Ovary (tissue), 9 donors: ENCODE results near the gene USF2. TPM values are rescaled to one million over a fixed set of nuclear protein-coding genes. Genes with fewer than 3 reads are reported as not detected.

Source experiments
- DNase-seq, 5 donors: peaks; one replicate each; pipeline ENCODE4 v3.0.0-alpha.2; 2019 to 2020
- H3K27ac ChIP-seq, 2 donors: fragments of 200-600 bp; one replicate each; pipeline versions ENCODE4 v1.5.1 to v1.8.0; 2019 to 2022
- H3K27me3 ChIP-seq: fragments of 200-600 bp; one replicate; pipeline ENCODE4 v1.8.0; 2022
- H3K36me3 ChIP-seq: fragments of 200-600 bp; sonication (generic); one replicate; pipeline ENCODE4 v1.5.1; 2019
- H3K4me1 ChIP-seq: one replicate; pipeline ENCODE4 v1.8.1; 2013; ENCODE audit warnings: mild to moderate bottlenecking, moderate library complexity; ENCODE audit not compliant: insufficient read depth
- H3K4me3 ChIP-seq: fragments of 200-600 bp; sonication (generic); one replicate; pipeline ENCODE4 v1.5.1; 2017
- H3K9me3 ChIP-seq, 2 donors: fragments of 200-600 bp in 1 of 2; sonication (generic) in 1 of 2; one replicate each; pipeline versions ENCODE4 v1.5.1 to v1.8.1; 2013 to 2019; ENCODE audit warnings: mild to moderate bottlenecking in 1 of 2, moderate library complexity in 1 of 2
- CTCF ChIP-seq, 3 donors: fragments of 450-650 bp in 2 of 3; fragments of 200-600 bp in 1 of 3; IDR thresholded peaks; one replicate each; pipeline versions ENCODE4 v1.5.1 to v1.8.0; 2016 to 2022; ENCODE audit warnings: antibody characterized with exemption in 3 of 3, mild to moderate bottlenecking in 1 of 3
- EP300 ChIP-seq: sonication (generic); formaldehyde crosslinking; IDR thresholded peaks from one replicate; pipeline ENCODE4 v1.6.1; 2017; ENCODE audit warnings: antibody characterized with exemption
- POLR2A ChIP-seq: fragments of 450-650 bp; IDR thresholded peaks from one replicate; pipeline ENCODE4 v1.6.1; 2017; ENCODE audit warnings: antibody characterized with exemption, mild to moderate bottlenecking, moderate library complexity
- WGBS, 3 donors: extraction: QIAGEN DNeasy Blood & Tissue Kit in 1 of 3; methylation state at CpG; one replicate each; pipeline versions ENCODE4 v1.1.5 to v1.1.7; 2013 to 2017; 5-methylcytosine and 5-hydroxymethylcytosine counted together
- intact Hi-C, 4 donors: fragments of 100-400 bp; cut with DNase I; formaldehyde crosslinking; loops; one replicate each; pipeline versions ENCODE4 v1.11.0 to v1.15.1; 2022 to 2023
- polyA plus RNA-seq, 2 donors: library from polyadenylated mRNA; stranded (reverse); fragments of 200-250 nt in 1 of 2; fragments of 350-450 nt in 1 of 2; fragmentation: Illumina TruSeq in 1 of 2; extraction: RNeasy Lipid Tissue Mini Kit (QIAGEN cat#74804) in 1 of 2; gene quantifications; one replicate each; pipeline ENCODE4 v1.2.3, GENCODE V29; 2013 to 2014
- total RNA-seq, 7 donors: library from RNA; depleted of rRNA in 2 of 7; stranded (reverse); fragments of >200 nt in 2 of 7; fragmentation: NEBNext Ultra II Directional in 3 of 7; extraction: Animal tissue kit (Norgen Biotek cat#: 25700) in 3 of 7; gene quantifications; one replicate each; pipeline versions ENCODE4 v1.1.0 to v1.2.4, GENCODE V29; 2016 to 2023
- donor health status: DM: no; HTN: no; CAD: no; lungs with moderate emphysema.
- donor health status: DM: no; HTN: no; CAD: no.
- donor health status: Bipolar disorder and iron deficiency.
- donor health status: DM: yes; HTN: yes; CAD: no.
- donor health status: DM: no; HTN: no; CAD: no.
- donor health status: DM: yes; HTN: yes; CAD: no.

Gene USF2
- total and polyA plus RNA-seq, 9 donors, result 105 to 218 (median 159) TPM

- no peaks in the 10 kb centered on the region for H3K27me3 ChIP-seq
- intact Hi-C loops, result no loop called here
- WGBS, 3 donors, result 36 to 42% (median 38%) methylated on average over 41 of the region's 41 CpGs
- TF ChIP-seq CTCF (IDR thresholded peaks at IDR 0.05) (no peak), POLR2A (no peak), EP300 (no peak)
- no peak overlapping the region for H3K27ac ChIP-seq
- H3K4me3 ChIP-seq, result no peak overlapping the region
- no peaks in the 10 kb centered on the region for H3K4me1 ChIP-seq
- H3K9me3 ChIP-seq, result peaks cover 0 to 3% of the 10 kb centered on the region in 2 donors
- H3K36me3 ChIP-seq, result no peaks in the 10 kb centered on the region
- no peak for DNase-seq
Measured at GRCh38 chr19:35224681-35225571, 43.8 kb upstream of the USF2 start.

- H3K27ac ChIP-seq, result no peak overlapping the region
- intact Hi-C loops, result no loop called here
- WGBS, 3 donors, result 83 to 90% (median 87%) methylated on average over 6 of the region's 6 CpGs
- peaks cover 0 to 3% of the 10 kb centered on the region in 2 donors for H3K9me3 ChIP-seq
- TF ChIP-seq CTCF (IDR thresholded peaks at IDR 0.05) (no peak), EP300 (no peak), POLR2A (no peak)
- no peak for DNase-seq
- no peaks in the 10 kb centered on the region for H3K4me1 ChIP-seq
- H3K4me3 ChIP-seq, result no peak overlapping the region
- no peaks in the 10 kb centered on the region for H3K36me3 ChIP-seq
- no peaks in the 10 kb centered on the region for H3K27me3 ChIP-seq
Measured at GRCh38 chr19:35225951-35226350, 42.8 kb upstream of the USF2 start.

GRCh38 chr19:35226748-35227147 lies 42.0 kb upstream of the USF2 start:
- TF ChIP-seq EP300 (no peak), CTCF (IDR thresholded peaks at IDR 0.05) (no peak), POLR2A (no peak)
- no peak overlapping the region for H3K27ac ChIP-seq
- peaks cover 0 to 3% of the 10 kb centered on the region in 2 donors for H3K9me3 ChIP-seq
- H3K4me1 ChIP-seq, result no peaks in the 10 kb centered on the region
- no peaks in the 10 kb centered on the region for H3K36me3 ChIP-seq
- intact Hi-C loops, result no loop called here
- 76 to 82% (median 77%) methylated on average over 5 of the region's 5 CpGs for WGBS, 3 donors
- H3K4me3 ChIP-seq, result no peak overlapping the region
- no peaks in the 10 kb centered on the region for H3K27me3 ChIP-seq
- DNase-seq, result no peak

- no peaks in the 10 kb centered on the region for H3K27me3 ChIP-seq
- no peaks in the 10 kb centered on the region for H3K36me3 ChIP-seq
- WGBS, 3 donors, result 83 to 88% (median 86%) methylated on average over 10 to 14 of the region's 14 CpGs
- no peak within 1 kb of the TSS for H3K27ac ChIP-seq
- no peak for TF ChIP-seq POLR2A
- TF ChIP-seq CTCF (IDR thresholded peaks at IDR 0.05), result no peak
- TF ChIP-seq EP300, result no peak
- H3K4me3 ChIP-seq, result no peak within 1 kb of the TSS
- H3K9me3 ChIP-seq, result no peaks in the 10 kb centered on the region
- DNase-seq, result no peak
- intact Hi-C loops, result no loop called here
- no peaks in the 10 kb centered on the region for H3K4me1 ChIP-seq
Measured at GRCh38 chr19:35228177-35228930, 40.4 kb upstream of the USF2 start, which contains the start of gene FAM187B. FAM187B (minus strand) TSS chr19:35228739; CDS start chr19:35228680, 59 bp downstream.
